Right lobe of liver (tissue), 4 donors: ENCODE results near the gene JUND.

Experiments used
- CTCF ChIP-seq, 4 donors: fragments of 200-600 bp in 3 of 4; fragments of 450-650 bp in 1 of 4; IDR thresholded peaks; one replicate each; pipeline versions ENCODE4 v1.5.1 to v1.8.0; 2016 to 2022; ENCODE audit warnings: antibody characterized with exemption in 4 of 4, mild to moderate bottlenecking in 2 of 4
- POLR2A ChIP-seq: fragments of 450-650 bp; IDR thresholded peaks from one replicate; pipeline ENCODE4 v1.6.1; 2017; ENCODE audit warnings: antibody characterized with exemption, mild to moderate bottlenecking
- donor health status: DM: no; HTN: no; CAD: no.
- donor health status: DM: no; HTN: no; CAD: no.
- donor health status: DM: no; HTN: yes; CAD: no.

- TF ChIP-seq CTCF (IDR thresholded peaks at IDR 0.05): peak in 2 of 4 donors; percentile 16 to 23
- no peak for TF ChIP-seq POLR2A
These were observed 40.9 kb upstream of the JUND start for GRCh38 chr19:18322318-18322758.
